H54 (cell line): ENCODE data around the gene SERBP1.
"Not testable (repeated sequence)": the region's sequence is repeated elsewhere in the genome, so short reads cannot be mapped to it uniquely, and the experiment has no call there.

Experiments used
- DNase-seq: peaks from one replicate; pipeline ENCODE4 v3.0.0; 2011; ENCODE audit warnings: low spot score, mixed read lengths; ENCODE audit not compliant: insufficient read length
- FAIRE-seq: peaks from 3 replicates; lab custom pipeline; 2011; peaks lifted over from hg19 to GRCh38; lab: Jason Lieb, UNC
- POLR2A ChIP-seq: IDR thresholded peaks from 2 replicates; pipeline ENCODE4 v1.6.1; 2011; ENCODE audit warnings: low read depth, mild to moderate bottlenecking, low read length

SERBP1 gene

DNA sequence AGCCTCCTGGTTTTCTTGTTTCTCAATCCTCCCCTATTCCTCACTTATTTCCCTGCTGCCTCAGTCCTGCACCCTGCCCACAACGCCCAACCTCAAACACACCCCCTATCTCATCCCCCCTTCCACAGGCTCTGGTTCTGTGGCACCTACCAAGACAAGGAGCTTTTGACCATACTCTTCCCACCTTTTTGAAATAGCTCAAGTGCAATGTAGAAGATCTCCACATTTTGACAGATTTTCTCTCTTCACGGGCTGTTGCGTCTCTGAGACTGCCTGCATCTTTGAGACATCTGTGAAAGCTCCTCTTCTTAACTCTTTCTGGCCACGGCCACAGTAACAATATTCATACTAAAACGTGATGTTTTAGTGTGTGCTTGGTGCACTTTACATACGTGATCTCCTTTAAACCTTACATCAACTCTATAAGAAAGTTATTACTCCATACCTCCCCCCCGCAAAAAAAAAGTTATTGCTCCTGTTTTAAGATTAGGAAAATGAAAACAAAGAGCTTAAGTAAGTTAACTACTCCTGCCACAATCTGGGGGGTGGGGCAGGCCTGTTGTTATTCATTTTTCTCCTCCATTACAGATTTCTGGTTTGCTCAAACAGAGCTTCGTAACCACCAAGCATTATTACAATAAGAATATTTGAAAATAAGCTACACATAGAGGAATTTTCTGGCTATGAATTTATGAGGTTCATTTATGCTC is 1.8 kb upstream of the SERBP1 start:
- TF ChIP-seq POLR2A = no peak
- no peak for FAIRE-seq

DNA sequence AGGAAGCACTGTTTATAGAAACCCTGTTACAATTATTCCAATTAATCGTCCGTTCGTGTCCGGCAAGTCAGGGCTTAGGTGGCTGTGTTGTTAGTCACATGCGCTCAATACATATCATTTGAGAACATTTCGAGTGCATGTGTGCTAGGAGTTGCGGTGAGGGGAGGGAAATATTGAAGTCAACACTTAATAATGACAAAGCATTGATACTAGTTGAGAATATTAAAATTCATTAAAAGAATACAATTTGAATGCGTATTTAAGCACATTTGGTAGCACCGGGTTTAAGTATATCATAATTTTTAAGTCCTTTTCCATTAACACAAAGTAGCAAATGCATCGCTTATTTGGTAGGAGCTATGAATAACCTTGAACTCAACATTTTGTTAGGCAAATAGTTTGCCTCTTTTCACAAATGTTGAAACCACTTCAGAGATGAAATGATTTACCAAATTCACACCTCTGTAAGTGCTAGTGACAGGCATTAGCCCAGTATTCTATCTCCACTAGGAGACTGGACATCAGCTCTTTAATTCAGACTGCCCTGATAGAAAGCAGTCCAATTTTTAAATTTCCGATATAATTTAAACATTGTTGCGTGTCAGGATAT is 1.1 kb upstream of the SERBP1 start:
- no peak for TF ChIP-seq POLR2A
- FAIRE-seq = no peak
- DNase-seq = no peak

More for the DNA sequence above, 1.8 kb upstream of the SERBP1 start:
- no peak for DNase-seq

- no peak for DNase-seq
- TF ChIP-seq POLR2A = peak; percentile 62; the same call in 1 of the 2 replicates
- FAIRE-seq = no peak
Measured at GRCh38 chr1:67429528-67430357, 459 bp downstream of the SERBP1 start.

GRCh38 chr1:67429011-67429527 is 1.1 kb downstream of the SERBP1 start:
- FAIRE-seq (no peak), DNase-seq (no peak)
- no peak for TF ChIP-seq POLR2A

- no peak for TF ChIP-seq POLR2A
- FAIRE-seq (no peak), DNase-seq (no peak)
Measured at GRCh38 chr1:67427947-67428346, 2.3 kb downstream of the SERBP1 start.

GRCh38 chr1:67427465-67427864 is 2.7 kb downstream of the SERBP1 start:
- TF ChIP-seq POLR2A = no peak
- FAIRE-seq = no peak
- DNase-seq = no peak

- TF ChIP-seq POLR2A = no peak
- DNase-seq (no peak), FAIRE-seq (no peak)
Measured at GRCh38 chr1:67420835-67421492, 9.2 kb downstream of the SERBP1 start.

DNA sequence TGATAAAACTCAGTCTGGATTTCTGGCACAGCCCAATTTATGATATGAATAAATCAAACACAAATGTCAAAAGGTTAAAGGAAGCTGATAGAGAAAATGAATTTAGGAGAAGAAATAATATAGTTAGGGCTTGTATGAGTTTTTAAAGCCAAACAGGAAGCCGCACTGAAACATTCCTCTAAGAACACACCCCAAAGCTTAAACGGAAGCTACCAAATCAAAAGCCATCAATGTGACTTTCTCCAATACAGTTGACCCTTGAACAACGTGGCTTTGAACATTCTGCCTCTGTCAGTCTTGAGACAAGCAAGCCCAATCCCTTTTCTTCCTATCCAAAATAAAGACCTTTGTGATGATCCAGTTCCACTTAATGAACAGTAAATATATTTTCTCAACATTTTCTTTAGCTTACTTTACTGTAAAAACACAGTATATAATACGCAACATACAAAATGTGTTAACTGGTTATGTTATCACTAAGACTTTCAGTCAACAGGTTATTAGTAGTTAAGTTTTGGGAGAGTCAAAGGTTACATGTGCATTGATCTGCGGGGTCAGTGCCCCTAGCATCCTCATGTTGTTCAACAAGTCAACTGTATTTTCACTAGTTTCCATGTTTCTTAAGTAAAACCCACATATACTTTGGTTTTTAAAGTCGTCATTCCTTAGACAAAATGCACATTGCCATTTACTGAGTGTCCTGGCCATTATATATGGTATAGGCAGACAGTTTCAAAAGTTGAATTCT is 11.2 kb downstream of the SERBP1 start:
- FAIRE-seq (no peak), DNase-seq (no peak)
- no peak for TF ChIP-seq POLR2A

GRCh38 chr1:67417733-67418132 is 12.5 kb downstream of the SERBP1 start:
- not testable (repeated sequence) for DNase-seq

DNA sequence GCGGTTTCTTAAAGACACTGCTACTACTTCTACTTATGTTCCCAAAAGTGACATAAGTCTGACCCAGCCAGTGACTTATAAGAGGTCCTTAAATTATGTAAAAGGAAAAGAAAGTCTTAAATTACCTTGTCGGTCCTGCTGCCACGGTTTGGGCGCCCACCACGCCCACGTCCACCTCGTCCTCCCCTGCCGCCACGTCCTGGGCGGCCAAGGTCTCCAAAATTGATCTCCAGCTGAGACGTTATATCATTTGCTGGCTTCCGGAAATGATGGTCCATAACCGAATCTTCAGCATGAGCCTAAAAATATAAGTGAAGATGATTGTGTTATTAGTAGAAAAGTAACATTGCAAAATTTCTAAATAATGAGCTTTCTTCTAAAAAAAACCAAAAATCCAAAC is 15.2 kb downstream of the SERBP1 start:
- FAIRE-seq (no peak), DNase-seq (no peak)
- TF ChIP-seq POLR2A = no peak

More at GRCh38 chr1:67417733-67418132, 12.5 kb downstream of the SERBP1 start:
- FAIRE-seq = not testable (repeated sequence)

GRCh38 chr1:67414574-67414973 is 15.6 kb downstream of the SERBP1 start:
- no peak for DNase-seq
- FAIRE-seq = peak; percentile 15
- no peak for TF ChIP-seq POLR2A

DNA sequence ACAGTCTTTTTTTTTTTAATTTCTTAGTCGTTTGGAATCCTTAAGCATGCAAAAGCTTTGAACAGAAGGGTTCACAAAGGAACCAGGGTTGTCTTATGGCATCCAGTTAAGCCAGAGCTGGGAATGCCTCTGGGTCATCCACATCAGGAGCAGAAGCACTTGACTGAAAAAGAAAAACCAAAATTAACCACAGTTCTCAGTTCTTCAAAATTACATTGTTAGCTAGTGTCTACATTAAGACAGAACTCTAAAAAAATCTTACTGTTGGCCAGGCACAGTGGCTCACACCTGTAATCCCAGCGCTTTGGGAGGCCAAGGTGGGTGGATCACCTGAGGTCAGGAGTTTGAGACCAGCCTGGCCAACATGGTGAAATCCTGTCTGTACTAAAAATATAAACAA is 17.1 kb downstream of the SERBP1 start:
- not testable (repeated sequence) for FAIRE-seq, DNase-seq

GRCh38 chr1:67408148-67408547 is 22.1 kb downstream of the SERBP1 start:
- TF ChIP-seq POLR2A = no peak
- DNase-seq (no peak), FAIRE-seq (peak; percentile 6)
